ENCODE data around the gene SLC25A41.

DNA sequence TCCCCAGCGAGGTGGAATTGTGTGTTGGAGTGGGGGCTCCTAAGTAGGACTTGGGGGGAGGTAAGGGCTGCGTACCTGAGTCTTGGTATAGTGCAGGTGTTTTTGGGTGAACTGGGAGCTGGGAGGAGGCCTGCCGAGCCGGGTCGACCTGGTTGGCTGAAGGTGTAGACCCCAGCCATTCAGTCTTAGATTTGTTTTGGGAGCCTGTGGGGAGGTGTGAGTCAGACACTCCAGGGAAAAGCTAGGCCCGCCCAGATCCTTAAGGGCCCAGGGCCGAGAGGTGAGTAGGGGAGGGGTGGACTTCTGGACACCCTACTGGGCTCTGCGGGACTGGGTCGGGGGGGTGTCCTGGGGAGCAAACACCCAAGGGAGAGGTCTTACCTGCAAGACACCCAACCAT lies 31.4 kb upstream of the SLC25A41 start:
- TF ChIP-seq CTCF (IDR thresholded peaks at IDR 0.05) (no peak), ZFX (IDR thresholded peaks at IDR 0.05; ENCODE audit: borderline replicate concordance) (no peak)
